D721Med (cell line): ENCODE results near the gene CENPF.

ENCODE experiments used
- DNase-seq: peaks from one replicate; pipeline ENCODE4 v3.0.0; 2011; ENCODE audit warnings: low spot score; ENCODE audit not compliant: insufficient read length
- FAIRE-seq: peaks from 2 replicates; lab custom pipeline; 2011; peaks lifted over from hg19 to GRCh38; lab: Jason Lieb, UNC
- TF ChIP-seq, protein P1 (sequence below): IDR thresholded peaks from 2 replicates; pipeline ENCODE4 v1.5.1; 2012; ENCODE audit warnings: mild to moderate bottlenecking, control low read depth; ENCODE audit not compliant: insufficient read depth; ENCODE audit errors: missing control alignments

Gene CENPF

DNA sequence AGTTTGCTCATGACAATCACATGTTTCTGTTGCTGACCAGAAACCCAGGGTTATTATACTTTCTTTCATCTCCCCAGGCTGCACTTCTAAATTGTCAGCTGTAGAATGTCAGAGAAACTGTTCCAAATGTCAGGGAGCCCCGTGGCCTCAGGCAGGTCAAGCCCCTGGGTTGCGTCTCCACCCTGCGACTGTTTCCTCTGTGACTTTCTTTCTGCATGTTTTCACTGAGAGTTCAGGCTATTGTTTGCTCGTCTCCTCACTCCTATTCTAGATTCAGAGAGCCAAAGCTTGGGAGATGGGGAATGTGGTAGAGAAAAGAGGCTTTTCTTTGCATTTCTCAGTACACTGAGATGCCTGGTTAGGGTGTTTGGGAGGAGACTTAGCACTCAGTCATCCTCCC lies 97.4 kb downstream of the CENPF start:
- TF ChIP-seq, protein P1, sequence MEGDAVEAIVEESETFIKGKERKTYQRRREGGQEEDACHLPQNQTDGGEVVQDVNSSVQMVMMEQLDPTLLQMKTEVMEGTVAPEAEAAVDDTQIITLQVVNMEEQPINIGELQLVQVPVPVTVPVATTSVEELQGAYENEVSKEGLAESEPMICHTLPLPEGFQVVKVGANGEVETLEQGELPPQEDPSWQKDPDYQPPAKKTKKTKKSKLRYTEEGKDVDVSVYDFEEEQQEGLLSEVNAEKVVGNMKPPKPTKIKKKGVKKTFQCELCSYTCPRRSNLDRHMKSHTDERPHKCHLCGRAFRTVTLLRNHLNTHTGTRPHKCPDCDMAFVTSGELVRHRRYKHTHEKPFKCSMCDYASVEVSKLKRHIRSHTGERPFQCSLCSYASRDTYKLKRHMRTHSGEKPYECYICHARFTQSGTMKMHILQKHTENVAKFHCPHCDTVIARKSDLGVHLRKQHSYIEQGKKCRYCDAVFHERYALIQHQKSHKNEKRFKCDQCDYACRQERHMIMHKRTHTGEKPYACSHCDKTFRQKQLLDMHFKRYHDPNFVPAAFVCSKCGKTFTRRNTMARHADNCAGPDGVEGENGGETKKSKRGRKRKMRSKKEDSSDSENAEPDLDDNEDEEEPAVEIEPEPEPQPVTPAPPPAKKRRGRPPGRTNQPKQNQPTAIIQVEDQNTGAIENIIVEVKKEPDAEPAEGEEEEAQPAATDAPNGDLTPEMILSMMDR = no peak
- no peak for FAIRE-seq
- DNase-seq = no peak

DNA sequence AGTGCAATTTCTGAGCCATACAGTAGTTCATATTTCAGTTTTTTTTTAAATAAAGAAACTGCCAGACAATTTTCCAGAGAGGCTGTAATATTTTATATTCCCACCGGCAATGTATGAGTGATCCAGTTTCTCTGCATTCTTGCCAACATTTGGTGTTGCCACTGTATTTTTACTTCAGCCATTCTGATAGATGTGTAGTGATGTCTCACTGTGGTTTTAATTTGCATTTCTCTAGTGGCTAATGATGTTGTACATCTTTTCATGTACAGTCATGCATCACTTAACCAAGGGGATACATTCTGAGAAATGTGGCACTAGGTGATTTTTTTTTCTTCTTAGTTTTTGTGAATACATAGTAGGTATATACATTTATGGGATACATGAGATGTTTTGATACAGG lies 99.6 kb downstream of the CENPF start:
- TF ChIP-seq, protein P1 = no peak
- DNase-seq = no peak
- peak; percentile 53 for FAIRE-seq

DNA sequence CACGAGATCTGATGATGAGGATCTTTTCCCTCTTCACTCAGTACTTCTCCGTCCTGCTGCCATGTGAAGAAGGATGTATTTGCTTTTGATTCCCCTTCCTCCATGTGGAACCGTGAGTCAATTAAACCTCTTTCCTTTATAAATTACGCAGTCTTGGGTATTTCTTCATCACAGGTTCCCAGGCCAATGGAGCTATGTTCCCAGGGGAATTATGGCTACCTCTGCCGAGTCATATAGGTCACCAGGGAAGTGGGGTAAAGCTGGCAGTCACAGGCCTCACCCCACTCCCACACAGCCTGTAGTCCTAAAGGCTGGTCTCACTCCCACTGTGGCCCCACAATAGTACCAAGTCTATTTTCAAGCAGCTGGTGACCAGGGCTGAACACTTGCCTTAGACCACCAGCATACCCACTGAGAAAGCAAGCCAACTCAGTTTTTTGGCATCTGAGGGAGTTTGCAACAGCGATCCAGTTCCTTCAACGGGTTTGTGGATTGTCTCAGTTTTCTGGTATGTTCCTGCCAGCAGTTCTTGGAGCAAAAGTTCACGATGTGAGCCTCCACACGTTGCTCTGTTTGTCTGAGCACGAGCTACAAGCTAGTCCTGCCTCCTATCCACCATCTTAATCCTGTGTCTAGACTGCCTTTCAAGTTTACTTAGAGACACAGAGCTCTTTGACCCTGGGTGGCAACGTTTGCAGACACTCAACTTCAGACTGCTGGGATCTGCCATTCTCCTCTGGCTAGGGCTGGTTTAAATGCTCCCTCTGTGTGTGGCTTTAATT lies 104.5 kb downstream of the CENPF start:
- TF ChIP-seq, protein P1 = no peak
- FAIRE-seq (no peak), DNase-seq (no peak)

GRCh38 chr1:214708321-214708955 lies 105.4 kb downstream of the CENPF start:
- FAIRE-seq = no peak
- TF ChIP-seq, protein P1 = no peak
- DNase-seq = no peak

GRCh38 chr1:214709241-214709640 lies 106.2 kb downstream of the CENPF start:
- FAIRE-seq (no peak), DNase-seq (no peak)
- TF ChIP-seq, protein P1 = no peak

- TF ChIP-seq, protein P1 = no peak
- DNase-seq = no peak
- FAIRE-seq = no peak
Observed at GRCh38 chr1:214712737-214713136, 109.7 kb downstream of the CENPF start.
